Sigmoid colon (tissue), 7 donors: Measurements from ENCODE around the gene PANK4. TPM values are rescaled to one million over a fixed set of nuclear protein-coding genes. Genes with fewer than 3 reads are reported as not detected.

Experiments
- DNase-seq: peaks from one replicate; pipeline ENCODE4 v3.0.0-alpha.2; 2019
- H3K27ac ChIP-seq, 4 donors: fragments of 200-600 bp; sonication (generic); one replicate each; pipeline ENCODE4 v1.5.1; 2016 to 2019; ENCODE audit warnings: mild to moderate bottlenecking in 1 of 4
- H3K27me3 ChIP-seq, 3 donors: fragments of 200-600 bp; sonication (generic); one replicate each; pipeline ENCODE4 v1.5.1; 2019; ENCODE audit warnings: mild to moderate bottlenecking in 1 of 3
- H3K36me3 ChIP-seq, 4 donors: fragments of 200-600 bp; sonication (generic); one replicate each; pipeline ENCODE4 v1.5.1; 2016 to 2019
- H3K4me1 ChIP-seq, 4 donors: fragments of 200-600 bp; sonication (generic); one replicate each; pipeline ENCODE4 v1.5.1; 2017 to 2019
- H3K4me3 ChIP-seq, 4 donors: fragments of 200-600 bp; sonication (generic); one replicate each; pipeline ENCODE4 v1.5.1; 2017 to 2019; ENCODE audit warnings: mild to moderate bottlenecking in 2 of 4, moderate library complexity in 1 of 4
- H3K9me3 ChIP-seq, 4 donors: fragments of 200-600 bp in 3 of 4; sonication (generic) in 3 of 4; one replicate each; pipeline versions ENCODE4 v1.5.1 to v1.6.1; 2013 to 2019
- CTCF ChIP-seq, 4 experiments: fragments of 450-650 bp in 3 of 4; fragments of 200-600 bp in 1 of 4; IDR thresholded peaks; one replicate each; pipeline ENCODE4 v1.5.1; 2016 to 2019; ENCODE audit warnings: antibody characterized with exemption in 4 of 4, mild to moderate bottlenecking in 3 of 4, moderate library complexity in 2 of 4
- EP300 ChIP-seq, 4 donors: sonication (generic); formaldehyde crosslinking; IDR thresholded peaks; one replicate each; pipeline ENCODE4 v1.6.1; 2017; ENCODE audit warnings: antibody characterized with exemption in 4 of 4
- POLR2A ChIP-seq, 2 donors: fragments of 450-650 bp; IDR thresholded peaks; one replicate each; pipeline ENCODE4 v1.6.1; 2016; ENCODE audit warnings: antibody characterized with exemption in 2 of 2, mild to moderate bottlenecking in 2 of 2, moderate library complexity in 2 of 2
- POLR2AphosphoS5 ChIP-seq, 4 donors: sonication (generic); formaldehyde crosslinking; IDR thresholded peaks; one replicate each; pipeline ENCODE4 v1.6.1; 2017; ENCODE audit warnings: antibody characterized with exemption in 4 of 4
- WGBS, 2 donors: extraction: QIAGEN DNeasy Blood & Tissue Kit; methylation state at CpG; one replicate each; pipeline ENCODE4 v1.1.7; 2013; 5-methylcytosine and 5-hydroxymethylcytosine counted together
- intact Hi-C: fragments of 100-400 bp; cut with DNase I; formaldehyde crosslinking; loops from one replicate; pipeline ENCODE4 v1.15.1; 2023
- polyA plus RNA-seq, 3 donors: library from polyadenylated mRNA; stranded (reverse); fragments of 200-250 nt; gene quantifications; one replicate each; pipeline ENCODE4 v1.2.3, GENCODE V29; 2013
- total RNA-seq, 4 donors: library from RNA; depleted of rRNA; stranded (reverse); fragments of >200 nt; gene quantifications; one replicate each; pipeline ENCODE4 v1.1.0, GENCODE V29; 2016
- donor health status: healthy with polysubstance abuse.
- donor health status: Bipolar disorder and iron deficiency.
- donor health status: healthy.

PANK4 gene
- total and polyA plus RNA-seq, 7 donors = 11.4 to 37.7 (median 25.4) TPM

GRCh38 chr1:2477791-2478499 is 48.5 kb downstream of the PANK4 start:
- peaks cover 0 to 22% (median 0%) of the 10 kb centered on the region in 3 donors for H3K27me3 ChIP-seq

GRCh38 chr1:2477309-2477708 is 49.1 kb downstream of the PANK4 start:
- Histone ChIP-seq H3K9me3 (no peaks in the 10 kb centered on the region), H3K4me1 (no peaks in the 10 kb centered on the region), H3K4me3 (no peak overlapping the region), H3K36me3 (no peaks in the 10 kb centered on the region), H3K27me3 (peaks cover 0 to 29% (median 0%) of the 10 kb centered on the region in 3 donors), H3K27ac (no peak overlapping the region)
- WGBS, 2 donors = 78% methylated on average over 12 of the region's 12 CpGs
- intact Hi-C loops = no loop called here
- no peak for DNase-seq
- no peak for TF ChIP-seq POLR2A (IDR thresholded peaks at IDR 0.05)
- no peak for TF ChIP-seq EP300 (IDR thresholded peaks at IDR 0.05)
- TF ChIP-seq POLR2AphosphoS5 (IDR thresholded peaks at IDR 0.05) = no peak
- no peak for TF ChIP-seq CTCF (IDR thresholded peaks at IDR 0.05)

More at GRCh38 chr1:2477791-2478499, 48.5 kb downstream of the PANK4 start:
- no peak for TF ChIP-seq CTCF (IDR thresholded peaks at IDR 0.05)
- TF ChIP-seq POLR2AphosphoS5 (IDR thresholded peaks at IDR 0.05) = no peak
- no peak for TF ChIP-seq EP300 (IDR thresholded peaks at IDR 0.05)
- no peak for TF ChIP-seq POLR2A (IDR thresholded peaks at IDR 0.05)
- Histone ChIP-seq H3K36me3 (no peaks in the 10 kb centered on the region), H3K27ac (no peak overlapping the region), H3K4me1 (no peaks in the 10 kb centered on the region), H3K4me3 (no peak overlapping the region), H3K9me3 (no peaks in the 10 kb centered on the region)
- no peak for DNase-seq
- 29 to 66% methylated on average over 35 of the region's 35 CpGs for WGBS, 2 donors
- intact Hi-C loops = no loop called here

- Histone ChIP-seq H3K36me3 (no peaks in the 10 kb centered on the region), H3K4me3 (no peak within 1 kb of the TSS), H3K9me3 (no peaks in the 10 kb centered on the region), H3K27ac (no peak within 1 kb of the TSS), H3K27me3 (peaks cover 0 to 37% (median 0%) of the 10 kb centered on the region in 3 donors), H3K4me1 (no peaks in the 10 kb centered on the region)
- 87 to 89% methylated on average over 34 of the region's 34 CpGs for WGBS, 2 donors
- intact Hi-C loops = no loop called here
- DNase-seq = no peak
- no peak for TF ChIP-seq POLR2A (IDR thresholded peaks at IDR 0.05)
- TF ChIP-seq EP300 (IDR thresholded peaks at IDR 0.05) = no peak
- TF ChIP-seq POLR2AphosphoS5 (IDR thresholded peaks at IDR 0.05) = no peak
- TF ChIP-seq CTCF (IDR thresholded peaks at IDR 0.05) = no peak
These were observed 50.1 kb downstream of the PANK4 start, which contains the start of gene PLCH2 for GRCh38 chr1:2476061-2476999. PLCH2 (plus strand) TSS chr1:2476289; CDS start chr1:2476589, 300 bp downstream.

- H3K9me3 ChIP-seq = no peaks in the 10 kb centered on the region
- no peaks in the 10 kb centered on the region for H3K4me1 ChIP-seq
- no peaks in the 10 kb centered on the region for H3K36me3 ChIP-seq
- no peak for DNase-seq
- H3K27me3 ChIP-seq = peaks cover 0 to 45% (median 6%) of the 10 kb centered on the region in 3 donors
- intact Hi-C loops = no loop called here
- no peak for TF ChIP-seq POLR2A (IDR thresholded peaks at IDR 0.05)
- TF ChIP-seq EP300 (IDR thresholded peaks at IDR 0.05) = no peak
- no peak for TF ChIP-seq CTCF (IDR thresholded peaks at IDR 0.05)
- TF ChIP-seq POLR2AphosphoS5 (IDR thresholded peaks at IDR 0.05) = no peak
- H3K4me3 ChIP-seq = no peak overlapping the region
- WGBS, 2 donors = 88 to 92% methylated on average over 12 of the region's 12 CpGs
- H3K27ac ChIP-seq = no peak overlapping the region
These were observed 50.8 kb downstream of the PANK4 start for GRCh38 chr1:2475571-2475970.
